SK-N-MC (cell line): Measurements from ENCODE around the gene SFN.

Experiments
- DNase-seq: peaks from one replicate; pipeline ENCODE4 v3.0.0-alpha.2; 2011; ENCODE audit warnings: low read depth, low spot score
- H3K27ac ChIP-seq: fragments of 200-600 bp; sonication (generic); 2 replicates; pipeline ENCODE4 v1.5.1; 2016; ENCODE audit warnings: mixed run types
- H3K36me3 ChIP-seq: fragments of 200-600 bp; sonication (generic); 2 replicates; pipeline ENCODE4 v1.6.1; 2017; ENCODE audit warnings: antibody characterized with exemption, low read length, mixed read lengths; ENCODE audit not compliant: insufficient read depth
- H3K4me3 ChIP-seq: fragments of 200-600 bp; sonication (generic); 2 replicates; pipeline ENCODE4 v1.5.1; 2016
- H3K9ac ChIP-seq: fragments of 200-600 bp; sonication (generic); 2 replicates; pipeline ENCODE4 v1.8.0; 2017; ENCODE audit warnings: mixed run types, mixed read lengths; ENCODE audit not compliant: insufficient read length
- H3K9me3 ChIP-seq: fragments of 200-600 bp; sonication (generic); 2 replicates; pipeline ENCODE4 v1.6.1; 2017; ENCODE audit warnings: low read depth, mild to moderate bottlenecking, antibody characterized with exemption, low read length, moderate library complexity, mixed read lengths
- EZH2 ChIP-seq: fragments of 200-600 bp; sonication (generic); IDR thresholded peaks from one replicate; pipeline ENCODE4 v1.6.1; 2017; ENCODE audit warnings: antibody characterized with exemption
- FOXP2 ChIP-seq: optimal IDR thresholded peaks from 2 replicates; pipeline ENCODE3; 2011; ENCODE audit warnings: mild to moderate bottlenecking, moderate library complexity; ENCODE audit not compliant: insufficient read depth; ENCODE audit errors: extremely low read length, control extremely low read depth
- POLR2AphosphoS5 ChIP-seq: IDR thresholded peaks from 2 replicates; pipeline ENCODE4 v1.6.1; 2012; ENCODE audit warnings: mild to moderate bottlenecking, low read depth, low read length, borderline replicate concordance

SFN gene

GRCh38 chr1:26852701-26853100 lies 10.2 kb upstream of the SFN start:
- TF ChIP-seq FOXP2 (no peak), POLR2AphosphoS5 (no peak), EZH2 (no peak)
- DNase-seq, result no peak
- no peak overlapping the region for H3K9ac ChIP-seq
- H3K4me3 ChIP-seq, result no peak overlapping the region
- no peak overlapping the region for H3K27ac ChIP-seq
- peaks cover 38% of the 10 kb centered on the region; the same call in 1 of the 2 replicates for H3K36me3 ChIP-seq
- no peaks in the 10 kb centered on the region for H3K9me3 ChIP-seq

GRCh38 chr1:26853156-26853555 lies 9.8 kb upstream of the SFN start:
- H3K9me3 ChIP-seq, result no peaks in the 10 kb centered on the region
- no peak; the same call in 1 of the 2 replicates for TF ChIP-seq POLR2AphosphoS5
- no peak for TF ChIP-seq EZH2
- TF ChIP-seq FOXP2, result no peak
- no peak overlapping the region for H3K4me3 ChIP-seq
- peaks cover 38% of the 10 kb centered on the region; the same call in 1 of the 2 replicates for H3K36me3 ChIP-seq
- no peak overlapping the region for H3K9ac ChIP-seq
- H3K27ac ChIP-seq, result no peak overlapping the region
- DNase-seq, result no peak

- no peak for DNase-seq
- no peaks in the 10 kb centered on the region for H3K9me3 ChIP-seq
- peaks cover 38% of the 10 kb centered on the region; the same call in 1 of the 2 replicates for H3K36me3 ChIP-seq
- H3K27ac ChIP-seq, result no peak overlapping the region
- H3K9ac ChIP-seq, result no peak overlapping the region
- no peak overlapping the region for H3K4me3 ChIP-seq
- TF ChIP-seq FOXP2, result no peak
- TF ChIP-seq EZH2, result no peak
- no peak for TF ChIP-seq POLR2AphosphoS5
These were observed 9.3 kb upstream of the SFN start for GRCh38 chr1:26853600-26853999.

GRCh38 chr1:26854906-26855305 lies 8.0 kb upstream of the SFN start:
- H3K4me3 ChIP-seq, result no peak overlapping the region
- H3K9ac ChIP-seq, result no peak overlapping the region
- peaks cover 34% of the 10 kb centered on the region; the same call in 1 of the 2 replicates for H3K36me3 ChIP-seq
- DNase-seq, result no peak
- H3K27ac ChIP-seq, result no peak overlapping the region
- TF ChIP-seq FOXP2 (no peak), EZH2 (no peak), POLR2AphosphoS5 (no peak)
- H3K9me3 ChIP-seq, result no peaks in the 10 kb centered on the region

GRCh38 chr1:26855636-26856035 lies 7.3 kb upstream of the SFN start:
- peaks cover 27% of the 10 kb centered on the region; the same call in 1 of the 2 replicates for H3K36me3 ChIP-seq
- no peaks in the 10 kb centered on the region for H3K9me3 ChIP-seq
- no peak for DNase-seq
- H3K9ac ChIP-seq, result no peak overlapping the region
- TF ChIP-seq POLR2AphosphoS5, result no peak
- no peak for TF ChIP-seq FOXP2
- TF ChIP-seq EZH2, result no peak
- H3K27ac ChIP-seq, result no peak overlapping the region
- H3K4me3 ChIP-seq, result no peak overlapping the region

GRCh38 chr1:26856181-26856580 lies 6.8 kb upstream of the SFN start:
- H3K9ac ChIP-seq, result no peak overlapping the region
- peaks cover 21% of the 10 kb centered on the region; the same call in 1 of the 2 replicates for H3K36me3 ChIP-seq
- DNase-seq, result no peak

GRCh38 chr1:26856604-26857469 lies 6.1 kb upstream of the SFN start:
- H3K27ac ChIP-seq, result no peak overlapping the region
- TF ChIP-seq FOXP2, result no peak
- no peak for TF ChIP-seq POLR2AphosphoS5
- TF ChIP-seq EZH2, result no peak
- no peak overlapping the region for H3K4me3 ChIP-seq
- H3K36me3 ChIP-seq, result peaks cover 15% of the 10 kb centered on the region; the same call in 1 of the 2 replicates
- no peak overlapping the region for H3K9ac ChIP-seq
- H3K9me3 ChIP-seq, result no peaks in the 10 kb centered on the region
- DNase-seq, result no peak

More at GRCh38 chr1:26856181-26856580, 6.8 kb upstream of the SFN start:
- Histone ChIP-seq H3K4me3 (no peak overlapping the region), H3K27ac (no peak overlapping the region), H3K9me3 (no peaks in the 10 kb centered on the region)
- TF ChIP-seq FOXP2, result no peak
- no peak for TF ChIP-seq EZH2
- TF ChIP-seq POLR2AphosphoS5, result no peak

GRCh38 chr1:26857473-26858060 lies 5.4 kb upstream of the SFN start:
- DNase-seq, result no peak
- H3K36me3 ChIP-seq, result peaks cover 7% of the 10 kb centered on the region; the same call in 1 of the 2 replicates
- no peak for TF ChIP-seq EZH2
- TF ChIP-seq POLR2AphosphoS5, result no peak
- TF ChIP-seq FOXP2, result no peak
- H3K4me3 ChIP-seq, result no peak overlapping the region
- H3K27ac ChIP-seq, result no peak overlapping the region
- no peaks in the 10 kb centered on the region for H3K9me3 ChIP-seq
- no peak overlapping the region for H3K9ac ChIP-seq
